NCI-H146 treated with DMSO at 0.1 percent for 48 hours (cell line): ENCODE measurements around the gene CST8.
"Not testable (repeated sequence)": the region's sequence is repeated elsewhere in the genome, so short reads cannot be mapped to it uniquely, and the experiment has no call there.

Experiments
- DNase-seq: peaks from one replicate; lab custom pipeline; 2025; ENCODE audit not compliant: unreplicated experiment; lab: John Stamatoyannopoulos, UW

The CST8 gene, protein sequence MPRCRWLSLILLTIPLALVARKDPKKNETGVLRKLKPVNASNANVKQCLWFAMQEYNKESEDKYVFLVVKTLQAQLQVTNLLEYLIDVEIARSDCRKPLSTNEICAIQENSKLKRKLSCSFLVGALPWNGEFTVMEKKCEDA

GRCh38 chr20:23490817-23491216 is at the start of gene CST8:
CST8 (plus strand) TSS chr20:23491117; CDS start chr20:23491668, 551 bp downstream.
- no peak for DNase-seq

DNA sequence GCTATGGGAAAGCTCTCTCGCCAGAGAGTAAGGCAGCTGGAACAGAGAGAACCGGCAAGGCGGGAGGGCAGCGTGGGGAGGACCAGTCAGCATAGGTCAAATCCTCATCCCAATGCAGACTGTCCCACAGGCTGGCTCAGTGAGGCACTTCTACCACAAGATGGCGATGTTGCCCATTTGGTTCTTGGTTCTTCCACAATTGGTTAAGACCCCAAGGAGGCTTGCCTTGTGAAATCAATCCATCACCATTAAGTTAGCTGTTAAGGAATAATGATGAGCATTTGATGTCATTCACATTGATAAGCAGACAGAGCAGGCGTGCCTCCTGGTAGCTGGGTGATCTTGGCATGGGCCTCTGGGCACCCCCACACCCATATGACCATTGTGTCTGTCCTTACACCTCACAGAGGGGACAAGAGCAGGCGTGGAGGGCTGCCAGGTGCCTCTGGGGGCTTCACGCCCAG is 49.0 kb upstream of the CST8 start:
- peak; percentile 31 for DNase-seq

GRCh38 chr20:23442436-23442835 is 48.5 kb upstream of the CST8 start:
- no peak for DNase-seq

DNA sequence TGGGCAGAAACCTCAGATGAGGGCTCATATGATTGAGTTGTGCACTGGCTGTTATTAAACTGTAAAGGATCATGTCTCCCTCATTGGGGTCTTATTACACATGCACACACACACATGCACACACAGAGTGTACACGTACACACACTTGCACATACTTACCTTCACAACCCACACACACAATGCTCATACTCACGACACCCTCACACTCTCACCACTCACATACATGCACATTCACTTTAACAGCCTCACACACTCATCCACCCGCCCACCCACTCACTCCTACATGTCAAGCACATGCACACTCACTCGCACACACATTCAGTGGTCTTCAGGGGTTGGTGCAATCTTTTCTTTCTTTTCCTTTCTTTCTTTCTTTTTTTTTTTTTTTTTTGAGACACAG is 46.1 kb upstream of the CST8 start:
- DNase-seq, result no peak

DNA sequence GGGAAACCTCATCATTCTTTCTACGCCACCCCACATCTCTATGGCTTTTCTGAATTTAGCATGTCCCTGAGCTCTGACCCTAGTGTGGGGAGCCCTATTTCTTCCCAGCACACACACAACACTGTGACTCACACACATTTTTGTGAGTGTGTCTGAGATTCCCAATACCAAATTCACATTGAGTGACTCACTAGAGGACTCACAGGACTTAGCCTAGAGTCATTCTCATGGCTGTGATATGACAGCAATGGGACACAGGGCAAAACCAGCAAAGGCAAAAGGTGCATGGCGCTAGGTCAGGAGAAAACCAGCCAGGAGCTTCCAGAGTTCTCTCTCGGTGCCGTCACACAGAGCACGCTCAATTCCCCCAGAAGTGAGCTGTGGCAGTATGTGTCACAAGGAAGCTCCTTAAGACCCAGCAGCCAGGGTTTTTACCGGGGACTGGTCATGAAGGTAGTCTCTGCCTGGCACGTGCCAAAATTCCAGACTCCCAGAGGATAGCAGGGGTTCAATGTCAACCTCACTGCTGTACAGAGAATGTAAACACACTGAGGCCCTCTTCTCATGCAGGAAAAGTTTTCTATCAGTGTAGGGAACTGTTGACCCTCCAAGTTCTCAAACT is 45.2 kb upstream of the CST8 start:
- no peak for DNase-seq

GRCh38 chr20:23446505-23446904 is 44.4 kb upstream of the CST8 start:
- peak; percentile 76 for DNase-seq

GRCh38 chr20:23448167-23448566 is 42.8 kb upstream of the CST8 start:
- no peak for DNase-seq

GRCh38 chr20:23449421-23449820 is 41.5 kb upstream of the CST8 start:
- DNase-seq, result no peak

GRCh38 chr20:23450877-23451276 is 40.0 kb upstream of the CST8 start:
- DNase-seq, result no peak

- no peak for DNase-seq
Observed at GRCh38 chr20:23451956-23452487, 38.9 kb upstream of the CST8 start.

- DNase-seq, result no peak
Observed at GRCh38 chr20:23452776-23453175, 38.1 kb upstream of the CST8 start, which contains the start of gene CST11. CST11 (minus strand) TSS chr20:23452876; CDS start chr20:23452811, 65 bp downstream.

DNA sequence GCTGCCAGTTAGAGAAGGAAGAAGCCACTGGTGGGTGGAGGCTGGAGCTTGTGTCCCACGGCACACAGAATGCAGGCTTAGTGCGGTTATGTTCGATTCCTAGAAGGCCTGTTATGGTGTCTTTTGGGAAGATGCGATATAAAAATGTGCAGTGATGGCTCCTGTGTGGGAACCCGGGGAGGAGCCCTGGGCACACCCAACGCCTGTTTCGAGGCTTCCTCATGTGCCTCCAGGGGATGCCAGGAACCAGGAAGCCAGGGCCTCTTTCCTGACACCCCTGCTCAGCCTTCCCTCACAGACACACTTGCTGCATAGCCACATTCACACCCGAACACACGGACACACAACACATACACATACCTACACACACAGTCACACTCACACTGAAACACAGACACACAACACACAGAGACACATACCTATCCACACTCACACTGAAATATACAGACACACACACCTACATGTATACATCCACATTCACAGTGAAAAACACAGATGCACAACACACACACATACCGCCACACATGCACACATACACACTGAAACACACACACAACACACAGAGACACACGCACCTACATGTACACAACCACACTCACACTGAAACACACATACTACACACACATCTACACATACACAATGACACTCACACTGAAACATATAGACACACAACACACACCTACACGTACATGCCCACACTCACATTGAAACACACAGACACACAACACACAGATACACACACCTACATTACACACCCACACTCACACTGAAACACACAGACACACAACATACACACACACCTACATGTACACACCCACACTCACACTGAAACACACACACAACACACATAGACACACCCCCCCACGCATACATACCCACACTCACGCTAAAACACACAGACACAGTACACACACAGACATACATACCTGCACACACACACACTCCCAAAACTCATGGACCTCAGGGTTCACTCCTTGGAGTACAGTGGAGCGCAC is 37.1 kb upstream of the CST8 start:
- DNase-seq, result no peak

DNA sequence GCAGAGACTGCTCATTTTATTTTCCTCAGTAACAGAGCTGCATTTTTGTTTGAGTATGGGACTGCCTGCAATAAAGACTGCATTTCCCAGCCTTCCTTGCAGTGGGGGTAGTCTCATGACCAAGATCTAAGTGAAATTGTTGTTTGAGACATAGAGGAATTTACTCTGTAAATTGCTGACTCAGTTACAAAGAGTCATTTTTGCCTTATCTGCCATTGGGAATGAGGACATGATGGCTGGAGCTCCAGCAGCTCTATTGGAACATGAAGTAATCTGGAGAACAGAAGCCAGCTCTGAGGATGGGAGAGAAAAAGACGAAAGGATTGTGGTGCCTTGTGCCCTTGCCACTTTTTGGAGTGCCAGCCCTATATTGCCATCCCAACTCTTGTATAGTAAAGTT is 36.1 kb upstream of the CST8 start:
- no peak for DNase-seq

- DNase-seq, result no peak
Observed at GRCh38 chr20:23455639-23456038, 35.3 kb upstream of the CST8 start.

DNA sequence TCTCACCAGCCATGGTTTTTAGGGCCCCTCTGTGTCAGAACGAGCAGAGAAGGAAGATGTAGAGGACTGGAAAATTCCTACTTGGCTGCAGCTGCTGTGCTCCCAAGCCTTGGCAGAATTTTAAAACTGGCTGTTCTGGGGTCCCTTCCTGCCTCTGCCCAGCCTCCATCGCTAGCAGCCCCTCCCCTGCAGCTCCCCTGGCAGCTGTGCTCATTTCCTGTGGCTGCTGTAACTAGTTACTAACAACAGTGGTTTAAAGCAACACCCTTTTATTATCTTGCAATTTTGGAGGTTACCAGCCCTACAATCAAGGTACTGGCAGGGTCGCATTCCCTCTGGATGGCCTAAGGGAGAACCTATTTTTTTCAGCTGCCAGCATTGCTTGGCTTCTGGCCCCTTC is 34.5 kb upstream of the CST8 start:
- DNase-seq, result no peak

DNA sequence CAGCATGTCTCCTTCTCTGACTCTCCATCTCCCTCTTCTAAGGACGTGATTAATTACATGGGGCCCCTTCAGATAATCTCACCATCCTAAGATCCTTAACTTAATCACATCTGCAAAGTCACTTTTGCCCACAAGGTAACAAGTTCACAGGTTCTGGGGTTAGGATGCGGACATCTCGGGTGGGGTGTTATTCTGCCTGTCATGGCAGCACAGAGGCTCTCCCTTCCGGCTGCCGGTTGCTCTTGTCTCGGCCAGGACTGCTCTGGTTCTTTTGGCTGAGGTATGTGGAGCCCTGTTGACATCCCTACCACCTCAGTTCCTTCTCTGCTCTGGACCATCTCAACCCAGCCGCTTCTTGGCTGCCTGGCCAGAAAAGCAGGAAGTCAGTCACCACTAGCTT is 34.0 kb upstream of the CST8 start:
- DNase-seq, result no peak

GRCh38 chr20:23459461-23460150 is 31.3 kb upstream of the CST8 start:
- no peak for DNase-seq

DNA sequence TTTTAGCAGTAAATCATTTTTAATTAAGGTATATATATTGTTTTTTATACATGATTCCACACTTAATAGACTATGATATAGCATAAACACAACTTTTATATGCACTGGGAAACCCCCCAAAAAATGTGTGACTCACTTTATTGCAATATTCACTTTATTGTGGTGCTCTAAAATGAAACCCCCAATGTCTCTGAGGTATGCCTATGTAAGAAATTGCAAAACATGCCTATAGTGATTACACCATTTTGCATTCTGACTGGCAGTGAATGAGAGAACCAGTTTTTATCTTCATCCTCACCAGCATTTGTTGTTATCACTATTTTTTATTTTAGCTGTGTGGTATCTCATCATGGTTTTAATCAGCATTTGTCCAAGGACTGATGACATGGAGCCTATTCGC is 29.7 kb upstream of the CST8 start:
- DNase-seq, result no peak

DNA sequence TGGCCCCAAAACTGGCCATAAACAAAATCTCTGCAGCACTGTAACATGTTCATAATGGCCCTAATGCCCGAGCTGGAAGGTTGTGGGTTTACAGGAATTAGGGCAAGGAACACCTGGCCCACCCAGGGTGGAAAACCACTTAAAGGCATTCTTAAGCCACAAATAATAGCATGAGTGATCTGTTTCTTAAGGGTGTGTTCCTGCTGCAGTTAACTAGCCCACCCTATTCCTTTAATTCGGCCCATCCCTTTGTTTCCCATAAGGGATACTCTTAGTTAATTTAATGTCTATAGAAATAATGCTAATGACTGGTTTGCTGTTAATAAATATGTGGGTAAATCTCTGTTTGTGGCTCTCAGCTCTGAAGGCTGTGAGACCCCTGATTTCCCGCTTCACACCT is 24.0 kb upstream of the CST8 start:
- not testable (repeated sequence) for DNase-seq

DNA sequence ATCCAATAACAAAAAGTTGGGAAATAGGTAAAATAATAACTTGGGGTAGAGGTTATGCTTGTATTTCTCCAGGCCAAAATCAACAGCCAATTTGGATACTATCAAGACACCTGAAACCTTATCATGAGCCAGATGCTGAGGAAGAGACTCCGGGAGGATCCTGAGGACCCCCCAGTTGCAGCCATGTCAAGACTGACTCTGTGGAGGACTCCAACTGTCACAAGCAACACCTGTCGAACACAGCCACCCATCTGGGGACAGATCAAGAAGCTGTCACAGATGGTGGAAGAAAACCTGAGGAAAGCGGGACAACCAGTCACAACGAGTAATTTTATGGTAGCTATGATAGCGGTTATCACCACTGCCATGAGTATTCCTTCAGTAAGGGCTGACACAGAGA is 18.6 kb upstream of the CST8 start:
- DNase-seq, result not testable (repeated sequence)

DNA sequence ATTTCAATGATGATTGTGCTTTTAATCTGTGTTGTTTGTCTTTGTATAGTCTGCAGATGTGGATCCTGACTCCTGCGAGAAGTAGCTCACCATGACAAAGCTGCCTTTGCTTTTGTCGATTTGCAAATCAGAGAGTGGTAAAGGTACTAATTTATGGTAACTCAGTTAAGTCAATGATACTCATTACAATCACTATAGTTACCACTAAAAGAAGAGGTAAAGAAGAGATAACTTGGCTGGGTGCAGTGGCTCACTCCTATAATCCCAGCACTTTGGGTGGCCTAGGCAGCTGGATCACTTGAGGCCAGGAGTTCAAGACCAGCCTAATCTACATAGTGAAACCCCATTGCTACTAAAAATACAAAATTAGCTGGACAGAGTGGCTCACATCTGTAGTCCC is 17.6 kb upstream of the CST8 start:
- not testable (repeated sequence) for DNase-seq
